ENCODE data around the gene PODN.

PODN gene

DNA sequence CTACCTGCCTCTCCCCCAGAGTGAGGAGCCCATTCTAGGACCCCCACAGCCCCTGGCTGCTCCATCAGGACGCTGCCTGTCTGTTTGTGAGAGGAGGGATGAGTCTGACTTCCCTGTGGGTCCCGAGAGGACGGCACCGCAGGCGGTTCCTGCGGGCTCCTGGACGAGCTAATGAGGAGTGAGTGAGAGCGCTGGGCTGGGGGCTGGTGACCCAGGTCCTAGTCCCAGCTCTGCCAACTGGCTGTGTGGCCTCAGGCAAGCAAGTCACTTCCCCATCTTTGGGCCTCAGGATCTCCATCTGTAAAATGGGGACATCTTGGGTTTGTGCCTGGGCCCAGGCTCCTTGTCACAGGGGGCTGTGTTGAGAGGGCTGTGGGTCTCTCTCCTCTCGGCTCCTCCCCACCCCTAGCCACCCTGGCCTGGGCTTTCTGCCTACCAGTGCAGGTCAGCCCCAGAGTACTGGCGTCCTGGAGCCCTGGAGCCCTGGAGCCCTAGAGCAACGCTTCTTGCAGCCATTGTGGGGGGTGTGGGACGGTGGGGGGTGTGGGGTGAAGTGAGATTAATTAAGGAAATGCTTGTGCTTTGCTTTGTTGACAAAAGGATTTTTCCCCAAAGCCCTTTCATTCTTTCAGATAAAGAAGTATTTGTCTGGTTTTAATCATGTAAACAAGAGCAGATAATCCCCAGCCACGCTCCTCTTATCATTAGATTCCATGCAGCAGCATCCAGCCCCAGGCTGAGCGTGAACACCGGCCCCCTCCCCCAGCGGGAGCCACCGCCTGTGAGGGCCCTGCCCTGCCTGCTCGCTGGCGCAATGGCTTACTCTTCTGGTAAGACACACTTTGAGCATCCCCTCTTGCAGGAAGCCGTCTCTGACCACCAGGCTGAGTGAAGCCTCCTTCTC lies 53.6 kb downstream of the PODN start:
- DNase-seq: peak; percentile 24

DNA sequence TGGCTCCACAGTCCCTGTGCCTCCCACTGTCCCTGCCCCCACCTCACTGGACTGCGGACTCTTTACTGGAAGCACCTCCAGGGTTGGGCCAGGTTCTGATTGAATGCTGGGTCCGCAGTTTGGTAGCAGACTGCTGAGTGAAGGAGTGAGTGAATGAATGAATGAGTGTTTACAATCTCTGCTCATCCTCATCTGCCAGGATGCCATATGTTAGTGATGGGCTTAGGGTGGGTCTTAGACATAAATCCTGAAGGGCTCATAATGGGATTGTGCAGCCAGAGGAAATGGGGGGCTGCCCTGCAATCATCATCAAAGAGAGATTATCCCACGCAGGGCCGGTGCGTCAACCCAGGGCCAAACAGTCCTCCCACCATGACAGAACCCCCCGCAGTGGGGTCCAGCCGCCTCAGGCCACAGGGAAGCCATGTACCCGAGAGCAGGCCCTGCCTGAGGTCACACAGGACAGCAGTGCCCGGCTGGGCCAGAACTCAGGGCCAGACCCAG lies 54.3 kb downstream of the PODN start:
- DNase-seq: no peak

DNA sequence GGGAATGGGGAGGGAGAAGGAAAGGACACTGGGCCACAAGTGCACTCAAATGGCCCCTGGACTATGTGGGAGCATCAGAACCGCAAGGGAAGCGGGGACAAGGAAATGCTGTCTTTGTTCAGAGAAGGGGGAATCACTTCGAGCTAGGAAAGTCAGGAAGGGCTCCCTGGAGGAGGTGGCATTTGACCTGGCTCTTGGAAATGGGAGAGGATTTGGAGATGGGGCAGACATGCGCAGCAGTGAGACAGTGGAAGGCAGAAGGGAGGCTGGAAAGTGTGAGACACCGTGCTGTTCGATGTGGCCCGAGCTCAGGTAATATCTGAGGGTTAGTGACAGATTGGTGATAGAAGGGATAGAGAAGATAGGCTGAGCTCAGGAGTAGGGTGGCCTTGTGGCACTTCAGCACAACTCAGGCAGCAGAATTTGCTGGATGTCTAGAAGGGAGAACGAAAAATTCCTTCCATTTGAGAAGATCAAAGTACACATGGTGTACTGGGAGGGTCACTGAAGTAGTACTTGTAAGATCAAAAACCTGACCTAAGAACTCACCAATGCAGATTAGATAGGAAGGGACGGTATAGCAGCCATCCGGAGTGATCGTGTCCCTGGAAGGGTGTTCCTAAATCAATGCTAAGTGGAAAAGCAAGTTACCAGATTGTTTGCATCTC lies 55.1 kb downstream of the PODN start:
- no peak for DNase-seq

DNA sequence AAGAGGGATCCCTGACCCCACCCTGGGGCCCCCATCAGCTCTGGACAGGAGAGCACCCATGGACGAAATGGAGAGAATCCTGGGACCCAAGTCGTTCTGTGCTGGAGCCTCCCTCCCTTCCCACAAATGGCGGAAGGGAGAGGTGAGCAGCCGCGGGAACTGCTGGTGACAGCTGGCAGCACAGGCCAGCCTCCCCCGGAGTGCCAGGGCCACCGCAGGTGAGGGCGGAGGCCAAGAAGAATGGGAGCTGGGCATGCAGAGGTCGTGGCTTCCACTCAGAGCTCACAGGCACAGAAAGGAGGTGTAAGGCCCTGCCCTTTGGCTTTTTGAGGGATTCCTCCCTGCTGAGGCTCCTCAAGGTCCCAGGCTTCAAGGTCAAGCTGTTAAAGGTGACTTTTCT lies 55.8 kb downstream of the PODN start:
- no peak for DNase-seq

DNA sequence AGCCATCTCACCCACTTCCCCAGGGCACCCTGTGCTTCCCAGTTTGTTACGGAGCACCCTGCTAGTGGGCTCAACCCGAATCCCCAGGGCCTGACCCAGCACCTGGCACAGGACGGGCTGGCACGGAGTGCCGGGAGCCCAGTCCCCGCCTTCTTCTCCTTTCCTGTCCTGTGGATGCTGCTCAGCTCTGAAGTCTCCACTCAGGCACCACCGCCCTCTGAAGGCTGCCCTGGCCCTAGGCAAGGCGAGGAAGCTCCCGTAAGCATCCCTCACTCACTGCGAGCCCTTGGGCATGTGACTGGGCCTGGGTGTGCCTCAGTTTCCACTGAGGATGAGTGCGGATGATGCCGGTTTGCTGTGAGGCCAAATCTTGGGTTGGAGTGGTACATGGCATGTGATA lies 58.6 kb downstream of the PODN start:
- DNase-seq: no peak

DNA sequence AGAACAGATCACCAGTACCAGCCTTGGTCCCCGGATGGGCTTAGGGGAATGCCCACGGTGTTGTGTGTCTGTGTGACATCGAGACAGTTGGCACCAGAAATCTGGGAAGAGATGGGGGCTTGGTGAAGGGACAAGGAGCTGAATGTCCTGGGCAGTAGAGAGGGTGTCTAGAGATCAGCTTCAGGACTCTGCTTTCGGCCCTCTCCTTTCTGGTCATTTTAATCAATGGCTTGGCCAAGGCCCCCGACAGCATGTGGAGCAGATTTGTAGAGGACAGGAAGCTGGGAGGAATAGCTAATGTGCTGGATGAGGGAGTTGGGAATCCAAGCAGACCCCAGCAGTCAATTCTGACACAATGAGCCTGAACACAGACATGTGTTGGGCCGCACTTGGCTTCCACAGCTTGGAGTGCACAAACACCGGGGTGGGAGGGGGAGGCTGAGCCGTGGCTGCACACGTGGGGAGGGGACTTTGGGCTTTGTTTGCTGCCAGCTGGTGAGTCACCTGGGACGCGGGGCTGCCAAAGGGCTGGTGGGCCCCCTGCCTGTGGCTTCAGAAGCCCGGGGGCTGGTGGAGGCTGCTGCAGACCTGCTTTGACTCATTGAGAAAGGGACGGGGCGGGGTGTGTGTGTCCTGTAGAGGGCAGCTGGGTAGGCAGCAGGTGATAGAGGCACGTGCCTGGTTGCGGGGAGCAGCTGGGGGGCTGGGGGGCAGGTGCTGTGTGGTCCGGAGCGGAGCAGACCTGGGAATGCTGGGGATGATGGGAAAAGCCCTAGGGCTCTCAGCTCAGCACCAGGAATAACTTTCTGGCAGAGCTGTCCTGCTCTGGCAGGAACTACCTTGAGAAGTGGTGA lies 59.5 kb downstream of the PODN start:
- no peak for DNase-seq

DNA sequence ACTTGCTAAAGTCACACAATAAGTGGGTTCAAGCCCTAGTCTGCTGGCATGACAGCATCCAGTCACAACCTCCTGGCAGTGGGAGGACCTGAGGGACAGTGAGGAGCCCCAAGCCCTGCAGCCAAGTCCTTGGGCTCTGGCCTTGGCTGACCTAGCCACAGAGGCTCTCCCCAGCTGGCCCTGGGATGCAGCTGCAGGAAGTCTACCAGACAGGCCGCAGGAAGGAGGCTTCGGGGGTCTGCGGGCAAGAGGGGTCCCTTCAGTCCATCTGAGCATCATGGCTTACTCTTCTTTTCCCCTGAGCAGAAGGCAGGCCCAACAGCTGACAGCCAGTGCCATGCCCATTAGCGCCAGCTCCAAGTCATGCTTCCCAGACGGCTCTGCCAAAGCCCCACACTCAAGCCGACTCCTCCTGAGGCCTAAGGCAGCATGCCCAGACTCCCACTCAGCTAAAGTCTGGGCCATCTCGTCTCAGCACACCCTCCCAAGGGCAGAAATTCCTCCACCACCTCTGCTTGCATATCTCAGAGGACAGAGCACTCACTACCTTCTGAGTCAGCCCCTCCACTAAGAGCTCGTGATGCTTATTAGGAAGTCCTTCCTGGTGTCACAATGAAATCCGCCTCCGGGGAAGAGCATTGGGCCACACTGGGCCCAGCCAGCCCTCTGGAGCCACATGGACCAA lies 60.3 kb downstream of the PODN start:
- no peak for DNase-seq

DNA sequence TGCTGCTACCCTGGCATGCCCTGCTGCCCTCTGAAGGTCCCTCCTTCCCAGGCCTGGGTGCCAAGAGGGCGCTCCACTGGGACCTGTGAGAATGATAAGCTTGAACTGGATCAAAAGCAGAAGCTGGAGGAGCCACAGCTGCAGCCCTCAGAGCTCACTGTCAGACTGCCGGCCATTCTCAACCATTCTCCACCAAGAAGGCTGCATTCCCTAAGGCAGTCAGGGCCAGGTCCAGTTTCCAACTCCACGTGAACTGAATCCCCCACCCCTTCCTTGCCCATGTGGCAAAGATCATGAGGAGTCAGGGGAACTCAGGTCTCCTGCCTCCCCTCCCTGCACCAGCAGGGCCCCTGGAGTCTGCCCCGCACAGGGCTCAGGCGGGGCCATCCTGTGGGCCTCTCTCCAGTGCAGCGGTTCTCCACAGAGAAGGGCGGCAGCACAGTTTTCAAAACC lies 61.0 kb downstream of the PODN start:
- DNase-seq: no peak

DNA sequence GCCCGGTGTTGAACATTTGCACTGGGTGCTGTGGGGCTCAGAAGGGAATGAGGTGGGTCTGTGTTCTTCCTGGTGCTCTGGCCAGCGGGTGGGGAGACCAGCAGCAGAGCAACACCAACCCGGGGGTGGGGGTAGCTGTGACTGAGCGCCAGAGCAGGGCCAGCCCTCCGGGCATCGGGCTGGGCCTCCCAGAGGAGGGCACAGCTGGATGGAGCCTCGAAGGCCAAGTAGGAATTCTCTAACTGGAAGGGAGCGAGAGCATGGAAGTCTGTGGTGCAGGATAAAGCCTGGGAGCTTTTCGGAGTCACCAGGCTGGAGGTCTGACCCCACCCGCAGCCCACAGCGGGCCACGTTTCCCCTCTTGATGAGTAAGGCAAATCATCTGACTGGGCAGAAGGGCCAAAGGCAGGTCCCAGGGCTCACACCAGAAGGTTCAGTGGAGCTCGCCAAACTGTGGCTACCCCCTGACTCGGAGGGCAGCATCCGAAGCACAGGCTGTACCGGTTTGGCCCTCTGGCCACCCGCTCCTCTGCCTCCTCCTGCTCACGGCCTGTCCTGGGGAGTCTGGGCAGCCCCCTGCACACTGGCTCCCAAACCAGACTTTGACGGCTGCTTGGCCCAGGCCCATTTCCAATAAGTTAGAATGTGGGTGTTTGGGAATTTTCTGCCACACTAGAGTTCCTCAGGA lies 61.6 kb downstream of the PODN start:
- no peak for DNase-seq

DNA sequence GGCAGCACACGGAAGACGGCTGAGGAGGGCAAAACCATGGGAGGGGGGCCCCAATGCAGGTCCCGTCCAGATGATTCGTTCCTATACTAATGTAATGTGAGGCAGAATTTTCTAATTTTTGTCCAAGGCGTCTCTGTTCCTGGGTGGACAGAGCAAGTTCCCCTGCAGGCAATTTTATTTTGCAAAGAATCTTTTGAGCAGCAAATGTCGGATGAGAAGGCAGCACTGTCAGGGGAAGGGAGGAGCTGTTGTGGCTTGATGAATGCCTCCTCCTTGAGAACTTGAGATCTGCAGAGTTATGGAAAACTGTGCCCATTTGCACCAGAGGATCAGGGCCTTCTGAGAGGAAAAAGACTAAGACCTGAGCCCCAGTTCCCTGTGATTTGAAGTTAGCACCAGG lies 63.1 kb downstream of the PODN start:
- DNase-seq: no peak

DNA sequence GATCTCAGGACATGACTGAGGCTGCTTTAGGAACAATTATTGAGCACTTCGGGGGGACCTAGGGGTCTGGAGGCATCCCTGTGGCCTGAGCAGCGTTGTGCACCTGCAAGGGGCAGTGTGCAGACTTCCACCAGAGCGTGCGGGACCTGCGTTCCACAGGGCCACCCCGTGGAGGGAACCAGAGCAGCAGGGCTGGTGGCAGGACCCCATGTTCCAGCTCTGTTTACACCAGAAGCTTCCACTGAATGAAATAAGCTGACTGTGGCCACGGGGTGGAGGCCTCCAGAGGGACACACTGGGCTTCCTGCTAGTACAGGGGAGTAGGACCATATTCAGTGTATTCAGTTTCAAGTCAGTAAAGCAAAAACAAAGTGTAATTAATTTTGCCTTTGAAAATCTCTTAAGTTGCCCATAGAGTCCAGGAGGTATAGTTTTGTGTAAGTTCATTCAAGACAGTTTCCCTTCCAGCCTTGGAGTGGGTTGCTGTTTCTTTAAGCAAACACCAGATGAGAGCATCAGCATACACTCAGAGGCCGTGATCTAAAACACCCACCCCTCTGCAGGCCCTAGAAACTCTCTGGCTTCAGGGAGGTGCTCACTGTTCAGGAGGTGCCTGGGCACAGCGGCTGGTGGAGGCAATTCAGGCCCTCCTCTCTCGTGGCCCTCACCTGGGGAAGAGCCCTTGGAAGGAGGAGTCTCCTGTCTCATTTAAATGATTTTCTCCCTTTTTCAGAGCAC lies 63.8 kb downstream of the PODN start:
- DNase-seq: no peak

DNA sequence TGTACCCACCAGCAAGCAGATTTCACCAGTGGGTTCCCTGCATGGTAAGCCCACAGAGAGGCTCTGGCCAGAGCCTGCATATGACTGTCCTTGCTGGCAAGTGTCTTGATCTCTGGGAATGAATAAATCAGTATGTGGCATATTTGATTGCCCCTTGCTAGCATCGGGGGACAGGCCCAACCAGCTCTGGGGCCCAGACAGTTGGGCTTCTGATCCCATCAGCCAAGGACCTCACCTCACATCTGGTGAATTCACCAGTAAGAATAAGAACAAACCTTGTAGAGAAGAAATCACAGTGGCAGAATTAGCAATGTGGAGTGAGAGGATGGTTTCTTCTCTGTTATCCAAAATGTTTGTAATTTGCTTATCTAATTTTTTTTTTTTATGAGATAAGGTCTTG lies 64.5 kb downstream of the PODN start:
- no peak for DNase-seq

DNA sequence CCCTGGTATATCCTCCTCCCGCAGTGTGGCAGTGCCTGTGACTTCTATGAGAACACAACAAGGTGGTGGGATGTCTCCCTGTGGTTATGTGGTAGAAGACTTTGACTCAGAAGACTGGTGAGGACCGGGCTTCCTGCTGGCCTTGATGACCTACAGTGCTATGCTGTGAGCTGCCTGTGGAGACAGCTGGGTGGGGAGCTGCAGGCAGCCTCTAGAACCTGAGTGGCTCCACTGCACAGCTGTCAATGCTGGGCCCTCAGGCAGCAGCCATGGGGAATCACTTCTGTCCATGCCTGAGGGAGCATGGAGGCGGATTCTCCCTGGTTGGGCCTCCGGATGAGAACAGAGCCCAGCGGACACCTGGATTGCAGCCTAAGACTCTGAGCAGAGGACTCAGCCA lies 65.5 kb downstream of the PODN start:
- DNase-seq: no peak

DNA sequence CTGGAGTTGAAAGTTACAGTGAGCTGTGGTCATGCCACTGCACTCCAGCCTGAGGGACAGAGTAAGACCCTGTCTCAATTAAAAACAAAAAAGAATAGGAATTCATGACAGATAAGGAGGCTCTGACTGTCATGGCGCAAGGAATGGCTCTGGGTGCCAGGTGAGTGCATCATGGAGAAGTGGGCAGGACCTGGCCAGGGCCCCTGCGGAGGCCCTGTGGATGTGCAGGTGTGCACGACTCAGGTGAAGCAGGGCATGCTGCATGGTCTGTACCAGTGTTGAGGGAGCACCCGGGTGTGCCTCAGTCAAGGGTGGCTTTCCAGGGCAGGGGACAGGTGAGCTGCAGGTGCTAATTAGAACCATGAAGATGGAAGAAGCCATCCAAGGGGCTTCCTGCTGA lies 66.4 kb downstream of the PODN start:
- DNase-seq: no peak

DNA sequence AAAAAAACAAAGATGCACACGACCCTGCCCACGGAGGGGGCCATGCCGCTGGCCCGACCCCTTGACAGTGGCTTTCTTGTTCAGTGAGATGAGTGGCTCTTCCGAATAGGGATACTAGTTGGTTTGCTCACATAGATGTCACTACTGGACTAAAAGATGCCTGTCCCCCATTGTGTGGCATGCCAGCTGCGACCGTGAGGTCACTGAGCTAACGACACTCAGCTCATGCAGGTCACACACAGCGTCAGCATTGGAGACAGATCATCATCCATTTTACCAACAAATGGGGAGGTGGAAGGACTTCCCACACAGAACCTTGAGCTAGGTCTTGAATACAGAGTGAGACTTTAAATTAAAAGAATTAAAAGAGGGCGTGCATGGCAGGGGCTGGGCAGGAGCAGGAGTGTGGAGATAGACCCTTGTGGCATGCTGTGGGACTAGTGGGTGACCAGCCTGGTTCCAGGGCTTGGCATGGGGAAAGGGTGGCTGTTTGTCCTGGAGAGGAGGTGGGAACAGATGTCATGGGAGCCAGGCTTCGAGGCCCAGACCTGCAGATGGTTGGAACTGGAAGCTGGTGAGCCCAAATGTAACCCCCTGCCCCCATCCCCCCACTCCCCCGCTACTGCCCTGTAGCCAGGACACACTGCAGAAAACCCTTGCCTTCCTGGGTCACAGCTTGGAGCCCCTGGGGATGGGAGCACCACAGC lies 68.0 kb downstream of the PODN start:
- DNase-seq: no peak

DNA sequence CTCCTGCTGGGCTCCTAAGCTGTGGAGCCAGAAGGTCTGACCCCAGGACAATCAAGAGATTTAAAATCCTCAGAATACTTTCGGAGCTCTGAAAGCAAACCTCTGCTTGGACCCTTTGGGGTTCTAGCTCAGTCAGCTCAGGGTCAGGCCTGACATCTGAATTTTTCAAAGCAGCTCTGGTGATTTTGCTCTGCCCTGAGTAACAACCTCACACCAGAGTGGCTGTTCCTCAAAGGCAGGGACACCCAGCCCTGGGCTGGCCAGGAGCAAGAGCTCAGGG lies 68.5 kb downstream of the PODN start:
- DNase-seq: no peak

DNA sequence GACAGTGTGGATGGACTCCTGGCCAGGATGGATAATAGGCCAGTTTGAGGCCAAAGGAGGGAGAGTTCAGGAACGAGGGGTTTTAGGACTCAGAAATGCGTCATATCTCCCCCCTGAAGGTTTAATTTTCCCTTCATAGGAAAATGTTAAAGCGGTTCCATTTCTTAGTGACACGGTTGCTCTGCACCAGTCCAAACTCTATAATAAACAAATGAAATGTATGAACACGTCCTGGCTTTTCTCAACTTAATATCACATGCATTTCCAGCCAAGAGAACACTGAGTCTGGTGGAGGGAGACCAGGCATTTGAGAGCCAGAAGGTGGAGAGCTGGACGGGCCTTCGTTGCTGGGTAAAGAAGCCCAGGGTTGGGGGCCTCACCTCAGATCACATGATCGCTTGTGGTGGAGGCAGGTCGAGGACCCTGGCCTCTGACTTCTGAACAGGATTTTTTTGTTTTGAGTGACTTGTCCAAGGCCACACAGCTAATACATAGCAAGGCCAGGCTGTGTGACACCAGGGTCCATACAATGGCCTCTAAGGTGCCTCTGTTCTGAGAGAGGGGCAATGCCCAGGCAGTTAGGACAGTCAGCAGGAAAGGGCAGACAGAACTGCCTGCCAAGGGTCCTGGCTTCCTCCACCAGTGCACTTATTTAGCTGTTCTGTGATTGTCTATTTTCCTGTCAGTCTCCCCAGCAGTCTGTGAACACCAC lies 69.0 kb downstream of the PODN start:
- DNase-seq: no peak

DNA sequence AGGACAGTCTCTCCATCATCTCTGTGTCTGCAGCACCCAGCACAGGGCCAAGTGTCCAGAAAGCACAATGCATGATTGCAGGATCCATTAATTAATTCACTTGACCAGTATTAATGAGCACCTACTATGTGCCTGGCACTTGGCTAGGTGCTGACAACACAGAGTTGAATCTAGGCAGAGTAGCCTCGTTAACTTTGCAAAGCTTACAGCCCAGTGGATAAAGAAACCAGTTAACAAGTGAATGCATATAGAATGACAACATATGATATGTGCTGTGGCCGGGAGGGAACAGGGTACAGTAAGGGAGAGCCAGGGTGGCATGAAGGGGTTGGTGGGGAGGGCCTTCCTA lies 69.6 kb downstream of the PODN start:
- DNase-seq: no peak

DNA sequence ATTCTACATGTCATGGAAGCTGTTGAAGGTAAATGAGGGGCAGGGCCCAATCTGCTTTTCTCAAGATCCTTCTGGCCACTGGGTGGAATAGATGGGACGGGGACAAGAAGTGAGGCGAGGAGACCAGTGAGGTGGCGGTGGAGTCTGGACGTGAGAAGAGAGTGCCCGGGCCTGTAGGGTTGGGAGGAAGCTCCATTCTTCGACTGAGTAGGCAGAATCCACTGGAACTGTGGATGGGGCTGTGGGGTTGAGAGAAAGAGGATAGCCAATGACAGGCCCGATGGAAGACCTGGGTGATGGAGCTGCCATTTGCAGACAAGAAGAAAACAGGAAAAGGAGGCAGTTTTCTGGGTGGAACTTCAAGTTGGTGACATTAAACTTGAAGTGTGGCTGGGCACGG lies 70.2 kb downstream of the PODN start:
- DNase-seq: no peak
